K562 (cell line): ENCODE measurements around the gene IGF2BP3. TPM values are rescaled to one million over a fixed set of nuclear protein-coding genes. Genes with fewer than 3 reads are reported as not detected.

Source experiments
- ATAC-seq: fragments of 200-7000 bp; cut with Tn5 transposase; 3 replicates; pipeline ENCODE4 v1.9.1; 2020; ENCODE audit warnings: moderate library complexity
- BruUV-seq: library from RNA; stranded (reverse); fragments of 400-500 nt; replicated peaks from 2 replicates; lab custom pipeline; 2021; lab: Mats Ljungman, UMichigan
- CTCF ChIA-PET: fragments of 300-600 bp; formaldehyde crosslinking; extraction: SDS; loops from one replicate; lab custom pipeline; 2021; ENCODE audit warnings: low intra/inter-chr PET ratio; lab: Yijun Ruan, JAX
- POLR2A ChIA-PET: fragments of 300-600, 350-650 bp; sonication (Branson Sonifier 250); formaldehyde crosslinking; extraction: SDS; loops from one replicate; lab custom pipeline; 2021; ENCODE audit warnings: antibody characterized with exemption, inconsistent platforms; lab: Yijun Ruan, JAX
- DNase-seq, 4 experiments: peaks; one replicate each; pipeline versions ENCODE4 v3.0.0 to v3.0.0-alpha.2; 2011 to 2018; ENCODE audit warnings: low spot score in 3 of 4, mixed read lengths in 3 of 4; ENCODE audit errors: extremely low read depth in 1 of 4
- FAIRE-seq: peaks from 2 replicates; lab custom pipeline; 2011; peaks lifted over from hg19 to GRCh38; lab: Jason Lieb, UNC
- H2AFZ ChIP-seq: 2 replicates; pipeline ENCODE4 v1.6.0; 2011; ENCODE audit warnings: low read depth, low read length, control low read depth, inconsistent platforms
- H3K27ac ChIP-seq: fragments of 200-600 bp; 3 replicates; pipeline ENCODE4 v1.8.0; 2011; ENCODE audit warnings: low read depth, mild to moderate bottlenecking, control low read depth, inconsistent platforms, low read length, moderate library complexity, mixed read lengths; ENCODE audit errors: extremely low read depth
- H3K27me3 ChIP-seq, 2 experiments: fragments of 300-600 bp in 1 of 2; 2 replicates in 1 of 2; 3 replicates in 1 of 2; pipeline versions ENCODE4 v1.6.0 to v1.8.0; 2011; ENCODE audit warnings: inconsistent platforms in 2 of 2, low read length in 2 of 2, mild to moderate bottlenecking in 1 of 2, mixed read lengths in 1 of 2, moderate library complexity in 1 of 2; ENCODE audit not compliant: control insufficient read depth in 2 of 2, insufficient read depth in 2 of 2
- H3K36me3 ChIP-seq: fragments of 300-600 bp; 3 replicates; pipeline ENCODE4 v1.8.0; 2011; ENCODE audit warnings: mild to moderate bottlenecking, low read length, inconsistent platforms; ENCODE audit not compliant: control insufficient read depth, insufficient read depth
- H3K4me1 ChIP-seq, 2 experiments: fragments of 200-600 bp in 1 of 2; replicated peaks in 1 of 2; 2 replicates in 1 of 2; 3 replicates in 1 of 2; pipeline versions ENCODE4 v1.5.1 to v1.8.0; 2011; ENCODE audit warnings: inconsistent platforms in 2 of 2, low read length in 2 of 2, mild to moderate bottlenecking in 1 of 2, mixed read lengths in 1 of 2, moderate library complexity in 1 of 2; ENCODE audit not compliant: control insufficient read depth in 2 of 2, insufficient read depth in 2 of 2
- H3K4me2 ChIP-seq: 2 replicates; pipeline ENCODE4 v1.6.1; 2011; ENCODE audit warnings: low read length, control low read depth, inconsistent platforms, mixed read lengths; ENCODE audit not compliant: insufficient read depth
- H3K4me3 ChIP-seq: fragments of 200-600 bp; sonication (generic), shearing (Covaris generic); 2 replicates; pipeline ENCODE4 v1.5.1; 2016; ENCODE audit warnings: control low read depth, inconsistent platforms
- H3K79me2 ChIP-seq: fragments of 200-600 bp; 3 replicates; pipeline ENCODE4 v1.8.0; 2011; ENCODE audit warnings: low read length, inconsistent platforms; ENCODE audit not compliant: control insufficient read depth, insufficient read depth
- H3K9ac ChIP-seq, 2 experiments: 2 replicates each; pipeline versions ENCODE4 v1.6.0 to v1.6.1; 2011; ENCODE audit warnings: low read depth in 2 of 2, low read length in 2 of 2, control low read depth in 1 of 2, inconsistent platforms in 1 of 2, mild to moderate bottlenecking in 1 of 2, mixed read lengths in 1 of 2; ENCODE audit not compliant: insufficient read depth in 1 of 2
- H3K9me1 ChIP-seq: one replicate; pipeline ENCODE4 v1.6.0; 2011; ENCODE audit warnings: inconsistent platforms, mild to moderate bottlenecking, low read length, moderate library complexity; ENCODE audit not compliant: control insufficient read depth, insufficient read depth
- H3K9me3 ChIP-seq: replicated peaks from 2 replicates; pipeline ENCODE4 v1.5.1; 2011; ENCODE audit warnings: low read depth, low read length, inconsistent platforms; ENCODE audit not compliant: control insufficient read depth, insufficient read depth
- H4K20me1 ChIP-seq: replicated peaks from 2 replicates; pipeline ENCODE4 v1.6.1; 2011; ENCODE audit warnings: low read length, inconsistent platforms, mixed read lengths; ENCODE audit not compliant: control insufficient read depth, insufficient read depth
- FOXK1 ChIP-seq: sonication (generic); formaldehyde crosslinking; IDR thresholded peaks from 2 replicates; pipeline ENCODE4 v1.8.0; 2022; ENCODE audit warnings: missing genetic modification reagents, mild to moderate bottlenecking, borderline replicate concordance
- FOXP4 ChIP-seq: sonication (generic); formaldehyde crosslinking; IDR thresholded peaks from 2 replicates; pipeline ENCODE4 v1.8.0; 2022; ENCODE audit warnings: mild to moderate bottlenecking, missing genetic modification reagents, borderline replicate concordance
- HNRNPH1 ChIP-seq: fragments of 200-400 bp; formaldehyde crosslinking; optimal IDR thresholded peaks from 2 replicates; pipeline ENCODE3; 2017; ENCODE audit warnings: low read depth, mild to moderate bottlenecking, low read length, moderate library complexity
- POLR2G ChIP-seq: fragments of 200-400 bp; formaldehyde crosslinking; IDR thresholded peaks from 2 replicates; pipeline ENCODE4 v1.6.1; 2017; ENCODE audit warnings: low read depth, mild to moderate bottlenecking, antibody characterized with exemption, low read length, moderate library complexity
- RHOXF2B ChIP-seq: fragments of 250-450 bp; sonication (Bioruptor Pico); conservative IDR thresholded peaks from 2 replicates; pipeline ENCODE4 v1.5.1; 2021
- SUPT5H ChIP-seq: fragments of 450-650 bp; IDR thresholded peaks from 2 replicates; pipeline ENCODE4 v1.6.1; 2016
- ZFP91 ChIP-seq: sonication (generic); formaldehyde crosslinking; IDR thresholded peaks from 2 replicates; pipeline ENCODE4 v1.8.0; 2022; ENCODE audit warnings: mild to moderate bottlenecking, missing genetic modification reagents
- WGBS: fragments of 100-300 bp; shearing (Covaris generic); methylation state at CpG from one replicate; pipeline ENCODE4 v1.1.6; 2016; ENCODE audit warnings: low coverage, mixed read lengths; ENCODE audit not compliant: insufficient coverage; ENCODE audit errors: missing lambda C conversion rate; 5-methylcytosine and 5-hydroxymethylcytosine counted together
- in situ Hi-C: fragments of 300-500 bp; cut with MboI; formaldehyde crosslinking; loops from 4 replicates; pipeline ENCODE4 v1.15.0; 2018; ENCODE audit warnings: inconsistent platforms, mixed read lengths
- intact Hi-C: fragments of 100-400 bp; cut with micrococcal nuclease; formaldehyde crosslinking; loops from 2 replicates; pipeline ENCODE4 v1.14.2; 2022
- polyA plus RNA-seq, 8 experiments: library from polyadenylated mRNA; depleted of rRNA in 4 of 8; stranded (reverse) in 5 of 8; unstranded in 3 of 8; fragments of >200 nt; fragmentation: Nextera tagmentation in 2 of 8; fragmentation: Illumina TruSeq in 1 of 8; extraction: Ambion mirVana in 2 of 8; extraction: Trizol in 1 of 8; gene quantifications; 2 replicates each; pipeline versions ENCODE4 v1.2.1 to v1.2.3, GENCODE V29; 2011 to 2014; ENCODE audit warnings: inconsistent platforms in 1 of 8, missing spikeins in 1 of 8
- total RNA-seq, 7 experiments: library from RNA; depleted of rRNA in 6 of 7; stranded (reverse); fragments of >200 nt in 6 of 7; fragmentation: Illumina TruSeq in 2 of 7; extraction: Trizol in 2 of 7; gene quantifications; 2 replicates each; pipeline versions ENCODE4 v1.2.1 to v1.2.3, GENCODE V29; 2011 to 2021; ENCODE audit warnings: low replicate concordance in 1 of 7

The IGF2BP3 gene
- total and polyA plus RNA-seq, 9 of the 15 experiments (the other 6 are each of a cell fraction or from before 2014, with no cell fraction given): 8.4 to 88.1 (median 61.2) TPM

GRCh38 chr7:23308754-23309153 lies 161.5 kb downstream of the IGF2BP3 start:
- no peak overlapping the region for H3K4me2 ChIP-seq
- WGBS: 81% methylated on average over 6 of the region's 6 CpGs
- ChIA-PET POLR2A (interaction anchor here (0.7 to 1.7 kb wide), 2 partner anchors 9 kb away, joined by 3 to 4 read pairs; no protein-coding TSS in a partner anchor), CTCF (no interaction called here)
- H3K27ac ChIP-seq: no peak overlapping the region
- no peaks in the 10 kb centered on the region for H3K9me1 ChIP-seq
- FAIRE-seq (no peak), ATAC-seq (no peak), DNase-seq (no peak)
- no TSS peak for BruUV-seq
- intact Hi-C loops: no loop called here
- no peak overlapping the region for H3K4me3 ChIP-seq
- no peaks in the 10 kb centered on the region; a peak in 2 of 5 replicates for H3K4me1 ChIP-seq
- H3K9me3 ChIP-seq: no peaks in the 10 kb centered on the region
- in situ Hi-C loops: no loop called here
- TF ChIP-seq POLR2G: 0 out of 2 replicates have a peak, but pooled peaks have one; percentile 30
- TF ChIP-seq HNRNPH1: no peak
- TF ChIP-seq SUPT5H: 0 out of 2 replicates have a peak, but pooled peaks have one; percentile 15
- H3K36me3 ChIP-seq: peaks cover 95% of the 10 kb centered on the region
- H3K27me3 ChIP-seq: no peaks in the 10 kb centered on the region
- H3K9ac ChIP-seq: no peak overlapping the region
- H4K20me1 ChIP-seq: no peaks in the 10 kb centered on the region
- no peak overlapping the region for H2AFZ ChIP-seq
- H3K79me2 ChIP-seq: peaks cover 53% of the 10 kb centered on the region

- Histone ChIP-seq H4K20me1 (no peaks in the 10 kb centered on the region), H3K9ac (no peak overlapping the region), H3K27ac (no peak overlapping the region), H3K9me1 (no peaks in the 10 kb centered on the region), H3K9me3 (no peaks in the 10 kb centered on the region), H2AFZ (no peak overlapping the region), H3K27me3 (no peaks in the 10 kb centered on the region), H3K4me2 (no peak overlapping the region), H3K4me3 (no peak overlapping the region), H3K36me3 (peaks cover 91% of the 10 kb centered on the region), H3K79me2 (peaks cover 66% of the 10 kb centered on the region), H3K4me1 (no peaks in the 10 kb centered on the region; a peak in 2 of 5 replicates)
- CTCF ChIA-PET: no interaction called here
- in situ Hi-C loops: no loop called here
- BruUV-seq: TSS peak; percentile 0
- 86% methylated on average over 2 of the region's 2 CpGs for WGBS
- no peak for DNase-seq
- intact Hi-C loops: no loop called here
- no peak for ATAC-seq
- no peak for FAIRE-seq
- POLR2A ChIA-PET: interaction anchor here (0.6 kb wide), 1 partner anchor 8 kb away, joined by 4 read pairs; no protein-coding TSS in a partner anchor
- no peak for TF ChIP-seq RHOXF2B (CRISPR knock-in tag)
- no peak for TF ChIP-seq FOXK1 (CRISPR knock-in tag)
- no peak for TF ChIP-seq ZFP91 (CRISPR knock-in tag)
- no peak for TF ChIP-seq FOXP4
These were observed 163.3 kb downstream of the IGF2BP3 start for GRCh38 chr7:23306936-23307521.
